ENCODE results near the gene C15orf61.

The C15orf61 gene

GRCh38 chr15:67573194-67573593 lies 52.3 kb downstream of the C15orf61 start:
- no peak overlapping the region for H3K27ac ChIP-seq
- TF ChIP-seq CTCF (conservative IDR thresholded peaks at IDR 0.05), result no peak
- no peak for TF ChIP-seq ZFX (IDR thresholded peaks at IDR 0.05)

- TF ChIP-seq CTCF (conservative IDR thresholded peaks at IDR 0.05) (no peak), ZFX (IDR thresholded peaks at IDR 0.05) (no peak)
- no peak overlapping the region for H3K27ac ChIP-seq
Observed at GRCh38 chr15:67575039-67575502, 54.1 kb downstream of the C15orf61 start.

- no peak overlapping the region for H3K27ac ChIP-seq
- TF ChIP-seq CTCF (conservative IDR thresholded peaks at IDR 0.05), result no peak
- TF ChIP-seq ZFX (IDR thresholded peaks at IDR 0.05), result no peak
Observed at GRCh38 chr15:67578020-67578600, 57.2 kb downstream of the C15orf61 start.

GRCh38 chr15:67579164-67579563 lies 58.2 kb downstream of the C15orf61 start:
- TF ChIP-seq CTCF (conservative IDR thresholded peaks at IDR 0.05) (no peak), ZFX (IDR thresholded peaks at IDR 0.05) (no peak)

More at GRCh38 chr15:67579164-67579563, 58.2 kb downstream of the C15orf61 start:
- no peak overlapping the region for H3K27ac ChIP-seq

All from C4-2B (cell line).